Stomach (tissue), 4 donors: ENCODE results near the gene CTH.

ENCODE experiments used
- CTCF ChIP-seq, 7 experiments: fragments of 450-650 bp in 4 of 7; fragments of 200-600 bp in 3 of 7; sonication (generic) in 3 of 7; IDR thresholded peaks; one replicate each; pipeline ENCODE4 v1.5.1; 2016 to 2019; ENCODE audit warnings: antibody characterized with exemption in 7 of 7, control low read depth in 2 of 7, mild to moderate bottlenecking in 1 of 7
- EP300 ChIP-seq: sonication (generic); formaldehyde crosslinking; IDR thresholded peaks from one replicate; pipeline ENCODE4 v1.6.1; 2017; ENCODE audit warnings: antibody characterized with exemption
- POLR2A ChIP-seq, 4 donors: fragments of 450-650 bp; IDR thresholded peaks; one replicate each; pipeline ENCODE4 v1.6.1; 2016; ENCODE audit warnings: antibody characterized with exemption in 4 of 4, control low read depth in 2 of 4, mild to moderate bottlenecking in 1 of 4, moderate library complexity in 1 of 4
- POLR2AphosphoS5 ChIP-seq, 3 donors: sonication (generic); formaldehyde crosslinking; IDR thresholded peaks; one replicate each; pipeline ENCODE4 v1.6.1; 2016; ENCODE audit warnings: antibody characterized with exemption in 3 of 3

GRCh38 chr1:70462611-70463010 lies 51.5 kb downstream of the CTH start:
- no peak for TF ChIP-seq CTCF (IDR thresholded peaks at IDR 0.05)
- TF ChIP-seq POLR2A (IDR thresholded peaks at IDR 0.05), result no peak
- no peak for TF ChIP-seq POLR2AphosphoS5 (IDR thresholded peaks at IDR 0.05)
- TF ChIP-seq EP300, result no peak
